ENCODE measurements around the gene ADPRHL1. TPM values are rescaled to one million over a fixed set of nuclear protein-coding genes. Genes with fewer than 3 reads are reported as not detected.

ADPRHL1 gene
- total and polyA plus RNA-seq, 2 donors (not counting 1 experiment from before 2014, with no cell fraction given) = 0.59 to 1.5 TPM

DNA sequence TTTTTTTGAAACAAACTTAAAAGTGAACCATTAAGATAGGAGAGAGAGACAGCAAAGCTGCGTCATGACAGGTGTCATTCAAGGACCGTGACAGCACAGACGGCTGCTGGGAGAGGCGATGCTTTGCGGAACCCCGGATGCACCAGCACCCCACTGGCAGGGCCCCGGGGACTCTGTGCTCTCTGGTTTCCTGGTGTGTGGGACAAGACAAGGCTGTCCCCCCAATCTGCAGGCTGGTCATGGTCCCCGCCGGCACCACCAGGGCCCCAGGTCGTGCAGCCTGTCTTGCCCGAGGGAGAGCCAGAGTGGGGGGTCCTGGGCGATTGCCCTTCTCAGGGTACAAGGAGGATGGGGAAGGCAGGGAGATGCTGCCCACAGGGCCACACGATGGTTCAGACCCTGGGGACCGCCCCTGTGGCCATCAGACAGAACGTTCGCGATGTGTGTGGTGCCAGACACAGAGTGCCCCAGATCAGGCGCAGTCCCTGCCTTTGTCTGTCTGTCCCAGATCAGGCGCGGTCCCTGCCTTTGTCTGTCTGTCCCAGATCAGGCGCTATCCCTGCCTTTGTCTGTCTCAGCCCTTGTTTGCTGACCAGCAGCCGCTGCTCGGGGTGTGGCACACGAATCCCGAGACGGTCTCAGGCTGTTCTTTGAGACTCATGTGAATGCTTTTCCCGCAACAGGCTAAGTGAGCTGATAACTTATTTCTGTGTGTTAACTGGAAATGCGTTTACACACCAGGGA is 36.1 kb downstream of the ADPRHL1 start:
- Histone ChIP-seq H4K20me1 (ENCODE audit: control insufficient read depth, extremely low read depth, insufficient read depth, low read length) (no peaks in the 10 kb centered on the region), H3K9ac (ENCODE audit: insufficient read depth, low read length) (no peak overlapping the region), H3K27ac (ENCODE audit: insufficient read depth, low read length) (no peak overlapping the region), H2AFZ (ENCODE audit: low read length) (no peak overlapping the region), H3K4me2 (ENCODE audit: extremely low read depth, insufficient read depth, low read length) (no peak overlapping the region), H3K36me3 (ENCODE audit: control insufficient read depth, insufficient read depth, low read length) (no peaks in the 10 kb centered on the region), H3K4me1 (ENCODE audit: control insufficient read depth, extremely low read depth, insufficient read depth, low read length) (peaks cover 3% of the 10 kb centered on the region), H3K79me2 (ENCODE audit: control insufficient read depth, insufficient read depth, low read length) (no peaks in the 10 kb centered on the region), H3K4me3 (replicated peaks in 1 of 4; ENCODE audit: control extremely low read depth in 1 of 4, insufficient read depth in 1 of 4, low read depth in 3 of 4, low read length in 4 of 4) (no peak overlapping the region), H3K9me3 (ENCODE audit: control insufficient read depth, insufficient read depth, low read depth, low read length) (no peaks in the 10 kb centered on the region), H3K27me3 (ENCODE audit: control insufficient read depth, insufficient read depth, low read length) (no peaks in the 10 kb centered on the region)
- no peak for DNase-seq (ENCODE audit: low read depth in 2 of 2)
- TF ChIP-seq EZH2 (IDR thresholded peaks at IDR 0.05; ENCODE audit: low read length, missing control alignments) = no peak
- TF ChIP-seq, protein P1, sequence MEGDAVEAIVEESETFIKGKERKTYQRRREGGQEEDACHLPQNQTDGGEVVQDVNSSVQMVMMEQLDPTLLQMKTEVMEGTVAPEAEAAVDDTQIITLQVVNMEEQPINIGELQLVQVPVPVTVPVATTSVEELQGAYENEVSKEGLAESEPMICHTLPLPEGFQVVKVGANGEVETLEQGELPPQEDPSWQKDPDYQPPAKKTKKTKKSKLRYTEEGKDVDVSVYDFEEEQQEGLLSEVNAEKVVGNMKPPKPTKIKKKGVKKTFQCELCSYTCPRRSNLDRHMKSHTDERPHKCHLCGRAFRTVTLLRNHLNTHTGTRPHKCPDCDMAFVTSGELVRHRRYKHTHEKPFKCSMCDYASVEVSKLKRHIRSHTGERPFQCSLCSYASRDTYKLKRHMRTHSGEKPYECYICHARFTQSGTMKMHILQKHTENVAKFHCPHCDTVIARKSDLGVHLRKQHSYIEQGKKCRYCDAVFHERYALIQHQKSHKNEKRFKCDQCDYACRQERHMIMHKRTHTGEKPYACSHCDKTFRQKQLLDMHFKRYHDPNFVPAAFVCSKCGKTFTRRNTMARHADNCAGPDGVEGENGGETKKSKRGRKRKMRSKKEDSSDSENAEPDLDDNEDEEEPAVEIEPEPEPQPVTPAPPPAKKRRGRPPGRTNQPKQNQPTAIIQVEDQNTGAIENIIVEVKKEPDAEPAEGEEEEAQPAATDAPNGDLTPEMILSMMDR (conservative IDR thresholded peaks at IDR 0.05 in 1 of 2, IDR thresholded peaks at IDR 0.05 in 1 of 2; ENCODE audit: low read depth in 1 of 2, low read length in 2 of 2) = no peak

GRCh38 chr13:113415825-113416224 is 37.5 kb downstream of the ADPRHL1 start:
- Histone ChIP-seq H2AFZ (ENCODE audit: low read length) (no peak overlapping the region), H3K4me2 (ENCODE audit: extremely low read depth, insufficient read depth, low read length) (no peak overlapping the region), H3K4me1 (ENCODE audit: control insufficient read depth, extremely low read depth, insufficient read depth, low read length) (peaks cover 6% of the 10 kb centered on the region), H3K9me3 (ENCODE audit: control insufficient read depth, insufficient read depth, low read depth, low read length) (no peaks in the 10 kb centered on the region), H3K4me3 (replicated peaks in 1 of 4; ENCODE audit: control extremely low read depth in 1 of 4, insufficient read depth in 1 of 4, low read depth in 3 of 4, low read length in 4 of 4) (no peak overlapping the region), H3K9ac (ENCODE audit: insufficient read depth, low read length) (no peak overlapping the region), H3K27me3 (ENCODE audit: control insufficient read depth, insufficient read depth, low read length) (no peaks in the 10 kb centered on the region), H4K20me1 (ENCODE audit: control insufficient read depth, extremely low read depth, insufficient read depth, low read length) (no peaks in the 10 kb centered on the region), H3K36me3 (ENCODE audit: control insufficient read depth, insufficient read depth, low read length) (no peaks in the 10 kb centered on the region), H3K79me2 (ENCODE audit: control insufficient read depth, insufficient read depth, low read length) (no peaks in the 10 kb centered on the region), H3K27ac (ENCODE audit: insufficient read depth, low read length) (no peak overlapping the region)
- no peak for DNase-seq (ENCODE audit: low read depth in 2 of 2)
- TF ChIP-seq, protein P1 (conservative IDR thresholded peaks at IDR 0.05 in 1 of 2, IDR thresholded peaks at IDR 0.05 in 1 of 2; ENCODE audit: low read depth in 1 of 2, low read length in 2 of 2) = no peak
- TF ChIP-seq EZH2 (IDR thresholded peaks at IDR 0.05; ENCODE audit: low read length, missing control alignments) = no peak

- H3K79me2 ChIP-seq (ENCODE audit: control insufficient read depth, insufficient read depth, low read length) = no peaks in the 10 kb centered on the region
- no peaks in the 10 kb centered on the region for H3K36me3 ChIP-seq (ENCODE audit: control insufficient read depth, insufficient read depth, low read length)
- no peak overlapping the region for H3K4me3 ChIP-seq (replicated peaks in 1 of 4; ENCODE audit: control extremely low read depth in 1 of 4, insufficient read depth in 1 of 4, low read depth in 3 of 4, low read length in 4 of 4)
- no peaks in the 10 kb centered on the region for H4K20me1 ChIP-seq (ENCODE audit: control insufficient read depth, extremely low read depth, insufficient read depth, low read length)
- H3K9me3 ChIP-seq (ENCODE audit: control insufficient read depth, insufficient read depth, low read depth, low read length) = no peaks in the 10 kb centered on the region
- no peak overlapping the region for H3K9ac ChIP-seq (ENCODE audit: insufficient read depth, low read length)
- no peak overlapping the region for H3K27ac ChIP-seq (ENCODE audit: insufficient read depth, low read length)
- H3K4me1 ChIP-seq (ENCODE audit: control insufficient read depth, extremely low read depth, insufficient read depth, low read length) = peaks cover 12% of the 10 kb centered on the region
- H3K27me3 ChIP-seq (ENCODE audit: control insufficient read depth, insufficient read depth, low read length) = no peaks in the 10 kb centered on the region
- TF ChIP-seq, protein P1 (conservative IDR thresholded peaks at IDR 0.05 in 1 of 2, IDR thresholded peaks at IDR 0.05 in 1 of 2; ENCODE audit: low read depth in 1 of 2, low read length in 2 of 2) = no peak
- no peak for TF ChIP-seq EZH2 (IDR thresholded peaks at IDR 0.05; ENCODE audit: low read length, missing control alignments)
- DNase-seq (ENCODE audit: low read depth in 2 of 2) = no peak
- H2AFZ ChIP-seq (ENCODE audit: low read length) = no peak overlapping the region
- no peak overlapping the region for H3K4me2 ChIP-seq (ENCODE audit: extremely low read depth, insufficient read depth, low read length)
Measured at GRCh38 chr13:113415032-113415431, 38.3 kb downstream of the ADPRHL1 start.

Data from fibroblast of lung (primary cell).